ENCODE results near the gene SKIC8.

DNA sequence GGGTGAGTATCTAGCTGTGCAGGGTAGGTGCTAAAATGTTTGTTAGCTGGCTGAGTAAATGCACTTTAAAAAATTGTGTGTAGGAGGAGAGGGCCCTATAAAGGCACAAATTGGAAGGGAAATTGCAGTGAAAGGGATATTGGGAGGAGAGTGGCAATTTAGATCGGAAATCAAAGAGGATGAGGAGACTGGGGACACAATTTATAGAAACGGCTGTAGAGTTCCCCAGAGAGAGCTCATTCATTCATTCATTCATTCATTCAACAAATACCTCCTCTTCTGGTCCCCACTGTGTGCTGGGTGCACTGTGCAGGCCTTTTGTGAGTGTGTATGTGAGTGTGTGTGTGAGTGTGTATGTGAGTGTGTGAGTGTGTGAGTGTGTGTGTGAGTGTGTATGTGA, 32.6 kb downstream of the SKIC8 start:
- no peak for TF ChIP-seq REST (IDR thresholded peaks at IDR 0.05; ENCODE audit: low read depth)
- TF ChIP-seq RAD21 (IDR thresholded peaks at IDR 0.05; ENCODE audit: low read depth), result no peak
- no peak for TF ChIP-seq EP300 (IDR thresholded peaks at IDR 0.05; ENCODE audit: borderline replicate concordance)
- TF ChIP-seq YY1 (IDR thresholded peaks at IDR 0.05; ENCODE audit: low read depth), result no peak
- no peak for TF ChIP-seq TAF1 (IDR thresholded peaks at IDR 0.05; ENCODE audit: low read depth)
- no peak for TF ChIP-seq CREB1 (IDR thresholded peaks at IDR 0.05; ENCODE audit: low read depth)
- TF ChIP-seq TCF12 (IDR thresholded peaks at IDR 0.05; ENCODE audit: low read depth), result no peak
- TF ChIP-seq FOXM1 (IDR thresholded peaks at IDR 0.05; ENCODE audit: borderline replicate concordance, low read depth), result no peak

Data from Ishikawa (cell line).